Mammary epithelial cell (primary cell): ENCODE results near the gene CLEC4D.

Source experiments
- CTCF ChIP-seq, 2 donors: IDR thresholded peaks in 1 of 2; conservative IDR thresholded peaks in 1 of 2; 2 replicates each; pipeline ENCODE4 v1.5.1; 2011 to 2012; ENCODE audit warnings: inconsistent platforms in 2 of 2, low read length in 2 of 2, mild to moderate bottlenecking in 2 of 2, control low read depth in 1 of 2, low read depth in 1 of 2; ENCODE audit not compliant: insufficient read depth in 1 of 2; ENCODE audit errors: extremely low read depth in 1 of 2
- EZH2 ChIP-seq: IDR thresholded peaks from 2 replicates; pipeline ENCODE4 v1.6.1; 2012; ENCODE audit warnings: low read length, inconsistent platforms, borderline replicate concordance

- no peak for TF ChIP-seq CTCF (conservative IDR thresholded peaks at IDR 0.05 in 1 of 2, IDR thresholded peaks at IDR 0.05 in 1 of 2; ENCODE audit: extremely low read depth in 1 of 2, insufficient read depth in 1 of 2, low read depth in 1 of 2, low read length in 2 of 2)
- no peak for TF ChIP-seq EZH2
These were observed 4.1 kb upstream of the CLEC4D start for GRCh38 chr12:8508910-8509841.
